HEK293T (cell line): ENCODE measurements around the gene NUCB2.

ENCODE experiments used
- BHLHE40 ChIP-seq: fragments of 450-650 bp; IDR thresholded peaks from 2 replicates; pipeline ENCODE4 v1.6.1; 2016; ENCODE audit warnings: mild to moderate bottlenecking, moderate library complexity, borderline replicate concordance
- CTBP1 ChIP-seq: fragments of 450-650 bp; IDR thresholded peaks from 2 replicates; pipeline ENCODE4 v1.6.1; 2016; ENCODE audit warnings: borderline replicate concordance
- ELF4 ChIP-seq: fragments of 450-650 bp; IDR thresholded peaks from 2 replicates; pipeline ENCODE4 v1.6.1; 2017; ENCODE audit warnings: antibody characterized with exemption
- FOXA1 ChIP-seq: fragments of 450-650 bp; IDR thresholded peaks from 2 replicates; pipeline ENCODE4 v1.6.1; 2016; ENCODE audit warnings: mild to moderate bottlenecking
- FOXM1 ChIP-seq: fragments of 450-650 bp; IDR thresholded peaks from 2 replicates; pipeline ENCODE4 v1.6.1; 2017; ENCODE audit warnings: mild to moderate bottlenecking, borderline replicate concordance
- L3MBTL2 ChIP-seq: fragments of 450-650 bp; conservative IDR thresholded peaks from 2 replicates; pipeline ENCODE4 v1.6.1; 2016; ENCODE audit warnings: mild to moderate bottlenecking
- NFRKB ChIP-seq: fragments of 450-650 bp; IDR thresholded peaks from 2 replicates; pipeline ENCODE4 v1.6.1; 2016; ENCODE audit warnings: mild to moderate bottlenecking, moderate library complexity
- PKNOX1 ChIP-seq: fragments of 450-650 bp; IDR thresholded peaks from 2 replicates; pipeline ENCODE4 v1.6.1; 2016
- SP1 ChIP-seq: fragments of 450-650 bp; IDR thresholded peaks from 2 replicates; pipeline ENCODE4 v1.6.1; 2017
- SUZ12 ChIP-seq: fragments of 450-650 bp; IDR thresholded peaks from 2 replicates; pipeline ENCODE4 v1.6.1; 2016; ENCODE audit warnings: mild to moderate bottlenecking
- TARDBP ChIP-seq: fragments of 450-650 bp; IDR thresholded peaks from 2 replicates; pipeline ENCODE4 v1.6.1; 2016
- ZNF384 ChIP-seq: fragments of 450-650 bp; IDR thresholded peaks from 2 replicates; pipeline ENCODE4 v1.6.1; 2016

GRCh38 chr11:17252704-17253103, 23.8 kb upstream of the NUCB2 start:
- no peak for TF ChIP-seq ZNF384
- no peak for TF ChIP-seq BHLHE40
- no peak for TF ChIP-seq FOXM1
- TF ChIP-seq FOXA1: no peak
- no peak for TF ChIP-seq SUZ12
- no peak for TF ChIP-seq PKNOX1
- no peak for TF ChIP-seq L3MBTL2
- no peak for TF ChIP-seq TARDBP
- no peak for TF ChIP-seq CTBP1
- no peak for TF ChIP-seq ELF4
- TF ChIP-seq NFRKB: no peak
- TF ChIP-seq SP1: no peak
